HuH-7.5 (cell line): ENCODE data around the gene MND1.

Source experiments
- DNase-seq: peaks from one replicate; pipeline ENCODE4 v3.0.0; 2011; ENCODE audit warnings: low spot score

MND1 gene

GRCh38 chr4:153344131-153345011, at the start of gene MND1:
Gene MND1, plus strand, starts transcription at chr4:153344688. Its CDS starts 50 bp downstream, at chr4:153344738.
- peak; percentile 53 for DNase-seq

GRCh38 chr4:153295131-153295755, 49.2 kb upstream of the MND1 start:
- DNase-seq: no peak

- no peak for DNase-seq
These were observed 48.3 kb upstream of the MND1 start for GRCh38 chr4:153296040-153296823.

- DNase-seq: no peak
These were observed 47.4 kb upstream of the MND1 start for GRCh38 chr4:153297116-153297515.

- no peak for DNase-seq
These were observed 33.7 kb upstream of the MND1 start for GRCh38 chr4:153310793-153311192.

- DNase-seq: no peak
These were observed 29.6 kb upstream of the MND1 start for GRCh38 chr4:153314915-153315314.

GRCh38 chr4:153318696-153319320, 25.7 kb upstream of the MND1 start:
- DNase-seq: peak; percentile 32

GRCh38 chr4:153322791-153323190, 21.7 kb upstream of the MND1 start:
- no peak for DNase-seq

- no peak for DNase-seq
These were observed 20.4 kb upstream of the MND1 start for GRCh38 chr4:153324046-153324445.

- DNase-seq: no peak
These were observed 18.9 kb upstream of the MND1 start for GRCh38 chr4:153325558-153325957.

GRCh38 chr4:153326513-153326912, 18.0 kb upstream of the MND1 start:
- DNase-seq: no peak

- no peak for DNase-seq
These were observed 17.2 kb upstream of the MND1 start for GRCh38 chr4:153327247-153327646.

- no peak for DNase-seq
These were observed 11.6 kb upstream of the MND1 start for GRCh38 chr4:153332936-153333335.

- no peak for DNase-seq
These were observed 10.6 kb upstream of the MND1 start for GRCh38 chr4:153333874-153334273.

- no peak for DNase-seq
These were observed 8.8 kb upstream of the MND1 start for GRCh38 chr4:153335665-153336064.

GRCh38 chr4:153337686-153338085, 6.8 kb upstream of the MND1 start:
- no peak for DNase-seq

GRCh38 chr4:153341575-153342090, 2.9 kb upstream of the MND1 start:
- DNase-seq: no peak

GRCh38 chr4:153342751-153343552, 1.5 kb upstream of the MND1 start:
- DNase-seq: no peak

- DNase-seq: peak; percentile 32
These were observed 809 bp downstream of the MND1 start for GRCh38 chr4:153345012-153345981.

GRCh38 chr4:153346031-153346430, 1.5 kb downstream of the MND1 start:
- DNase-seq: no peak
